Measurements from ENCODE around the gene KLHL29.

Gene KLHL29

DNA sequence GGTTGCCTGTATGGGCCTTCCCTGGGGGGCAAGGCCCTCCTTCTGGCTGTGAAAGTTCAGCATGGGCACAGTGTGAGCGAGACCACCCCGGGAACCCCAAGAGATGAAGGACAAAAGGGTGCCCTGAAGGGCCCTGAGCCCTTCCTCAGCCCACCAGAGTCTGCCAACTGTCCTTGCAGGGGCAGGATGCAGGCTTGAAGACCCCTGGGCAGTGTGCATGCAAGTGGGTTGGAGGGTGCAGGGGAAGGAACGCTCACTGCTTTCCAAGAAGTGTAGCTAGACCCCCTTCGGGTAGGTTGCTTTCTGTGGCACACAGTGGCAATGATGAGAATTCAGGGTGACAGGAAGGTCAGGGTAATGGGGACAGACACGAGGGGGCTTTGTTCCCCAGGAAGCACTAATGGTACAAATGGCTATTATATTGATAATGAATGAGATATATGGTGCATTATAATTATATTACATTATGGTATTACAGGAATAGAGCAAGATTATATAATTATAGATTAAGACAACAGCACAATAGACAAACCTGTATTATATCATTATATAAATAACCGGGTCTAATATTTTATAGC lies 313.2 kb downstream of the KLHL29 start:
- Histone ChIP-seq H3K27ac (ENCODE audit: low read depth in 2 of 2, low read length in 2 of 2) (no peak overlapping the region), H3K9ac (ENCODE audit: low read depth in 1 of 2, low read length in 2 of 2) (no peak overlapping the region), H3K4me1 (ENCODE audit: control insufficient read depth in 2 of 2, insufficient read depth in 2 of 2, low read length in 2 of 2) (no peaks in the 10 kb centered on the region), H3K36me3 (ENCODE audit: control insufficient read depth in 2 of 2, insufficient read depth in 2 of 2, low read length in 2 of 2) (peaks cover 0 to 2% of the 10 kb centered on the region in 2 donors), H3K27me3 (ENCODE audit: control insufficient read depth in 2 of 2, insufficient read depth in 2 of 2, low read length in 2 of 2) (no peaks in the 10 kb centered on the region), H3K4me3 (ENCODE audit: low read length in 2 of 2) (no peak overlapping the region), H3K9me3 (ENCODE audit: control insufficient read depth in 2 of 2, low read length in 2 of 2) (no peaks in the 10 kb centered on the region)

DNA sequence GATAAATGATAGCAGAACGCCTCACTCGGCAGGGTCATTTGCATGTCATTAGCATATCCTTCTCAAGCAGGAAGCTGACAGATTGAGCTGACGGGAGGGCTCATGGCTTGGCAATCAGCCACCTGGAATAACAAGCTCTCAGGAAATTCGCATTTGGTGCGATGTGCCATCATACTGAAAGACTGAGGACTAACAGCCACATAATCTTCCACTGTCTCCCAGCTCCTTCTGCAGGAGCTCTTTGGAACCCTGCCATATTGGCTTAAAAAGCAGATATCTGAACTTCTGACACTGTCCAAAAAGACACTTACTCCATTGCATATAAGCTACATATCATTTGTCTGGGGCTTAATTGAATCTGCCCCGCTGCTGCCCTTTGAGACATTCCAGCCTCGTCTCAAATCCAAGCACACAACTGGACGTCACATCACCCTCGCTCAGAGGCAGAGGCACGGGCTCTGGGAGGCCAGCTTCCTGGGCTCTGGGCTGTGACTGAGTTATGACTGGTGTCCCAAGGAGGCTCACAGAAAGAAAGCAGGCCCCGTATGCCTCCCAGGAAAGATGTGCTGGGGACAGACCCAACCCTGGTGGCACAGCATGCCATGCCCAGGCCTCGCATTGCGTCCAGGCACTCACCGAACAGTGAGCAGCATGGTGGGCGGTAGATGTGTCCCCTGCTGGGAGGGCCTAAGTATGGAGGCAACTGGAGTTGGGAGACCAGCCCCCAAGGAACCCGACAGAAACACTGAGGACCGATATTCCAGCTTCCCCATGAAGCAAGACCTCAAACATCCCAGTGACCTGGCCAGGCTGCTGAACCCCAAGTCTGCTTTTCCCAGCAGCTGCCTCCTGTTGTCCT lies 314.0 kb downstream of the KLHL29 start:
- H3K9ac ChIP-seq (ENCODE audit: low read depth in 1 of 2, low read length in 2 of 2), result no peak overlapping the region
- H3K4me3 ChIP-seq (ENCODE audit: low read length in 2 of 2), result no peak overlapping the region
- peaks cover 0 to 2% of the 10 kb centered on the region in 2 donors for H3K36me3 ChIP-seq (ENCODE audit: control insufficient read depth in 2 of 2, insufficient read depth in 2 of 2, low read length in 2 of 2)
- no peaks in the 10 kb centered on the region for H3K27me3 ChIP-seq (ENCODE audit: control insufficient read depth in 2 of 2, insufficient read depth in 2 of 2, low read length in 2 of 2)
- no peaks in the 10 kb centered on the region for H3K9me3 ChIP-seq (ENCODE audit: control insufficient read depth in 2 of 2, low read length in 2 of 2)
- H3K4me1 ChIP-seq (ENCODE audit: control insufficient read depth in 2 of 2, insufficient read depth in 2 of 2, low read length in 2 of 2), result no peaks in the 10 kb centered on the region
- no peak overlapping the region for H3K27ac ChIP-seq (ENCODE audit: low read depth in 2 of 2, low read length in 2 of 2)

DNA sequence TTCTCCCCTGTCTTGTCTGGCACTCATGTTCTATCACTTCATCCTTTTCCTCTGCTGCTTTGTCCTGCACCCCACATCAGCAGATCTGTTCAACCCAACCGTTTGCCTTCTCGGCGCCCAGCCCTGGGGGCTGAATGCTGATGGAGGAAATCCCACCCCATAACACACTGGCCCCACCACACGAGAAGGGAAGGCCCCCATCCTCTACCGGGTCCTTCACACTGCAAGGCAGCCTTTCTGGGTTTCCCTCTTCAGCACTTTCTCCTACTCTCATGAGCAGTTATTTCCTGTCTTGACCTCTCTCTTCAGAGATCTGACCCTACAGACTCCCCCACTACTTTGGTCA lies 314.6 kb downstream of the KLHL29 start:
- no peak overlapping the region for H3K27ac ChIP-seq (ENCODE audit: low read depth in 2 of 2, low read length in 2 of 2)

DNA sequence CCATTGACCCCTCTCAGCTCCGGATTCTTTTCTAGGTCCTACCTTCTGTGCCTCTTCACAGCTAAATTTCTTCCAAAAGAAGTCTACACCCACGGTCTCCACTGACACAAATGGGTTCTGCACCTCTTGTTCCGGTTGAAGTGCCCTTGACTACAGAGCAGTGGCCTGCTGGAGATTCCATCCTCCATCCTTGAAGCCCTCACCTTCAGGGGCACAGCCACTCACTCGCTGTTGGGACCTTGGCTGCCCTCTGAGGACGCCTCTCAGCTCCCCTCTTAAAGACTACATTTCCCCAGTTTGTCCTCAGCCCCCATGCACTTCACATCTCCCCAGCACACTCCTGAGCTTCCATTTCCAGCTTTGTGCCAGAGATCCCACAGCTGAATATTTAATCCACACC lies 315.6 kb downstream of the KLHL29 start:
- Histone ChIP-seq H3K4me1 (ENCODE audit: control insufficient read depth in 2 of 2, insufficient read depth in 2 of 2, low read length in 2 of 2) (no peaks in the 10 kb centered on the region), H3K4me3 (ENCODE audit: low read length in 2 of 2) (no peak overlapping the region), H3K9me3 (ENCODE audit: control insufficient read depth in 2 of 2, low read length in 2 of 2) (no peaks in the 10 kb centered on the region), H3K9ac (ENCODE audit: low read depth in 1 of 2, low read length in 2 of 2) (no peak overlapping the region), H3K27me3 (ENCODE audit: control insufficient read depth in 2 of 2, insufficient read depth in 2 of 2, low read length in 2 of 2) (no peaks in the 10 kb centered on the region), H3K27ac (ENCODE audit: low read depth in 2 of 2, low read length in 2 of 2) (no peak overlapping the region), H3K36me3 (ENCODE audit: control insufficient read depth in 2 of 2, insufficient read depth in 2 of 2, low read length in 2 of 2) (peaks cover 2 to 5% of the 10 kb centered on the region in 2 donors)

More for the DNA sequence above, 314.6 kb downstream of the KLHL29 start:
- H3K9me3 ChIP-seq (ENCODE audit: control insufficient read depth in 2 of 2, low read length in 2 of 2), result no peaks in the 10 kb centered on the region
- no peak overlapping the region for H3K9ac ChIP-seq (ENCODE audit: low read depth in 1 of 2, low read length in 2 of 2)
- peaks cover 0 to 2% of the 10 kb centered on the region in 2 donors for H3K36me3 ChIP-seq (ENCODE audit: control insufficient read depth in 2 of 2, insufficient read depth in 2 of 2, low read length in 2 of 2)
- H3K27me3 ChIP-seq (ENCODE audit: control insufficient read depth in 2 of 2, insufficient read depth in 2 of 2, low read length in 2 of 2), result no peaks in the 10 kb centered on the region
- no peaks in the 10 kb centered on the region for H3K4me1 ChIP-seq (ENCODE audit: control insufficient read depth in 2 of 2, insufficient read depth in 2 of 2, low read length in 2 of 2)
- no peak overlapping the region for H3K4me3 ChIP-seq (ENCODE audit: low read length in 2 of 2)

- H3K4me3 ChIP-seq (ENCODE audit: low read length in 2 of 2), result no peak overlapping the region
- no peak overlapping the region for H3K27ac ChIP-seq (ENCODE audit: low read depth in 2 of 2, low read length in 2 of 2)
- no peaks in the 10 kb centered on the region for H3K27me3 ChIP-seq (ENCODE audit: control insufficient read depth in 2 of 2, insufficient read depth in 2 of 2, low read length in 2 of 2)
- no peak overlapping the region for H3K9ac ChIP-seq (ENCODE audit: low read depth in 1 of 2, low read length in 2 of 2)
- no peaks in the 10 kb centered on the region for H3K9me3 ChIP-seq (ENCODE audit: control insufficient read depth in 2 of 2, low read length in 2 of 2)
- H3K36me3 ChIP-seq (ENCODE audit: control insufficient read depth in 2 of 2, insufficient read depth in 2 of 2, low read length in 2 of 2), result peaks cover 6 to 10% of the 10 kb centered on the region in 2 donors
- no peaks in the 10 kb centered on the region for H3K4me1 ChIP-seq (ENCODE audit: control insufficient read depth in 2 of 2, insufficient read depth in 2 of 2, low read length in 2 of 2)
These were observed 318.1 kb downstream of the KLHL29 start for GRCh38 chr2:23703037-23703582.

DNA sequence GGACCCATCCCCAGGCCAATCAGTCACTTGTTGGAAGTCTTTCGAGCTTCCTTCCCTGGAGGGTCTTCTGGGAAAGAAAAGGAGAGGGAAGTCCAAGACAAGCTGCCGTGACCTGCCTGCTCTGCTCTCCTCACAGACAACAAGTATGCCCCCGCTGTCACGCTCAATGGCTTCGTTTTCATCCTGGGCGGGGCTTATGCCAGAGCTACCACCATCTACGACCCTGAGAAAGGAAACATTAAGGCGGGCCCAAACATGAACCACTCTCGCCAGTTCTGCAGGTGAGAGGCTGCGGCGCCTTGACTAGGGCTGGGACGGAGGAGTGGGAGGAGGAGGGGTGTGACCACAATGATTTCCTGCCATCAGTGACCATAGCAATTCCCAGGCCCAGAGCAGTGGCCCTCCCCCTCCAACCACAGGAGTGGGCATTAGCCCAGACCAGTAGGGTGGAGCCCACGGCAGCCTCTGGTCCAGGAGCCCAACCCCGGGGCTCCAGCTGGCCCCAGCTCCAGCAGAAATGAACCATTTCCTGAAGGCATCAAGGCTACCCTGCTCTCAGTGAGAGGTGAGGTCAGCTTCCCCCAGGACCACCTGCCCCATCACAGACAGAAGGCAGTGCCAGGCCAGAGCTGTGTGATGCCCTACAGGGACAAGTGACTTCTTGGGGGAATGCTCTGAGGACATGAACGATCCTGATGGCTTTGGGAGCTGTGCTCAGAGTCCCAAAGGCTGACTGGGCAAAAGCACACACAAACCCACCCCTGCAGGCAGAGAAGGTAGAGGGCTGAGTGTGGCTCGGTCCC lies 318.8 kb downstream of the KLHL29 start:
- Histone ChIP-seq H3K27me3 (ENCODE audit: control insufficient read depth in 2 of 2, insufficient read depth in 2 of 2, low read length in 2 of 2) (no peaks in the 10 kb centered on the region), H3K4me1 (ENCODE audit: control insufficient read depth in 2 of 2, insufficient read depth in 2 of 2, low read length in 2 of 2) (no peaks in the 10 kb centered on the region), H3K9ac (ENCODE audit: low read depth in 1 of 2, low read length in 2 of 2) (no peak overlapping the region), H3K4me3 (ENCODE audit: low read length in 2 of 2) (no peak overlapping the region), H3K27ac (ENCODE audit: low read depth in 2 of 2, low read length in 2 of 2) (no peak overlapping the region), H3K36me3 (ENCODE audit: control insufficient read depth in 2 of 2, insufficient read depth in 2 of 2, low read length in 2 of 2) (peaks cover 6 to 17% of the 10 kb centered on the region in 2 donors), H3K9me3 (ENCODE audit: control insufficient read depth in 2 of 2, low read length in 2 of 2) (no peaks in the 10 kb centered on the region)

- no peak overlapping the region for H3K4me3 ChIP-seq (ENCODE audit: low read length in 2 of 2)
- H3K9ac ChIP-seq (ENCODE audit: low read depth in 1 of 2, low read length in 2 of 2), result no peak overlapping the region
- H3K9me3 ChIP-seq (ENCODE audit: control insufficient read depth in 2 of 2, low read length in 2 of 2), result no peaks in the 10 kb centered on the region
- no peaks in the 10 kb centered on the region for H3K27me3 ChIP-seq (ENCODE audit: control insufficient read depth in 2 of 2, insufficient read depth in 2 of 2, low read length in 2 of 2)
- H3K27ac ChIP-seq (ENCODE audit: low read depth in 2 of 2, low read length in 2 of 2), result no peak overlapping the region
- peaks cover 6 to 20% of the 10 kb centered on the region in 2 donors for H3K36me3 ChIP-seq (ENCODE audit: control insufficient read depth in 2 of 2, insufficient read depth in 2 of 2, low read length in 2 of 2)
- H3K4me1 ChIP-seq (ENCODE audit: control insufficient read depth in 2 of 2, insufficient read depth in 2 of 2, low read length in 2 of 2), result no peaks in the 10 kb centered on the region
These were observed 321.0 kb downstream of the KLHL29 start for GRCh38 chr2:23705771-23706612.

DNA sequence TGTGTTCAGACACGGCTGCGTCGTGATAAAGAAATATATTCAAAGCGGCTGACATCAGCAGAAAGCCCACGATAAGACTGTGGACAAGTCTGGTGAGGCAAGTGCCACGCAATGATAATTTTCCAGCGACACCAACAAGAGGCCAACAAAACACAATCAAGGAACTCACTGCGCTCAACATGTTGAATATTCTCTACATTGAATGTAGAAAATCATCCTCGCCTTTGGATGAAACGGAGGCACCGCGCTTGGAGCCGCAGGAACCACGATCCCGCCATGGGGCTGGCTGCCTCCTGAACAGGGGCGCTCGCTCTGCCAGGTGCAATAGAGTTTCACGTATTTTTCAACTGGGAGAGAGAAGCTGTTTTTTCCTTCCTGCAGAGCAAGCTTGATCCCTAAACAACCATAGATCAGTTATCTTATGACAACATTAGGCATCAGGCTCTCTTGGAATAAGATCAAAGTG lies 321.7 kb downstream of the KLHL29 start:
- H3K9me3 ChIP-seq (ENCODE audit: control insufficient read depth in 2 of 2, low read length in 2 of 2), result no peaks in the 10 kb centered on the region
- H3K27me3 ChIP-seq (ENCODE audit: control insufficient read depth in 2 of 2, insufficient read depth in 2 of 2, low read length in 2 of 2), result no peaks in the 10 kb centered on the region
- H3K36me3 ChIP-seq (ENCODE audit: control insufficient read depth in 2 of 2, insufficient read depth in 2 of 2, low read length in 2 of 2), result peaks cover 6 to 20% of the 10 kb centered on the region in 2 donors
- no peaks in the 10 kb centered on the region for H3K4me1 ChIP-seq (ENCODE audit: control insufficient read depth in 2 of 2, insufficient read depth in 2 of 2, low read length in 2 of 2)
- H3K4me3 ChIP-seq (ENCODE audit: low read length in 2 of 2), result no peak overlapping the region
- no peak overlapping the region for H3K27ac ChIP-seq (ENCODE audit: low read depth in 2 of 2, low read length in 2 of 2)
- no peak overlapping the region for H3K9ac ChIP-seq (ENCODE audit: low read depth in 1 of 2, low read length in 2 of 2)

GRCh38 chr2:23707096-23707495 lies 322.1 kb downstream of the KLHL29 start:
- Histone ChIP-seq H3K27ac (ENCODE audit: low read depth in 2 of 2, low read length in 2 of 2) (no peak overlapping the region), H3K27me3 (ENCODE audit: control insufficient read depth in 2 of 2, insufficient read depth in 2 of 2, low read length in 2 of 2) (no peaks in the 10 kb centered on the region), H3K9me3 (ENCODE audit: control insufficient read depth in 2 of 2, low read length in 2 of 2) (no peaks in the 10 kb centered on the region), H3K4me1 (ENCODE audit: control insufficient read depth in 2 of 2, insufficient read depth in 2 of 2, low read length in 2 of 2) (no peaks in the 10 kb centered on the region), H3K9ac (ENCODE audit: low read depth in 1 of 2, low read length in 2 of 2) (no peak overlapping the region), H3K36me3 (ENCODE audit: control insufficient read depth in 2 of 2, insufficient read depth in 2 of 2, low read length in 2 of 2) (peaks cover 6 to 20% of the 10 kb centered on the region in 2 donors), H3K4me3 (ENCODE audit: low read length in 2 of 2) (no peak overlapping the region)
